ENCODE results near the gene ATG7.
"Not testable (repeated sequence)": the region's sequence is repeated elsewhere in the genome, so short reads cannot be mapped to it uniquely, and the experiment has no call there.

The ATG7 gene

GRCh38 chr3:11523572-11524101 lies 251.4 kb downstream of the ATG7 start:
- no peak for TF ChIP-seq CTCF (IDR thresholded peaks at IDR 0.05; ENCODE audit: low read depth, low read length, missing control alignments)
- no peak for DNase-seq (ENCODE audit: low read depth)
- no peak overlapping the region for H3K4me3 ChIP-seq (ENCODE audit: low read depth, low read length)
- in situ Hi-C loops (cut with HindIII; ENCODE audit: low sequenced_read_pairs) = no loop called here

GRCh38 chr3:11526121-11526520 lies 253.9 kb downstream of the ATG7 start:
- in situ Hi-C loops (cut with HindIII; ENCODE audit: low sequenced_read_pairs); H3K4me3 ChIP-seq (ENCODE audit: low read depth, low read length); DNase-seq (ENCODE audit: low read depth): not testable (repeated sequence)

- in situ Hi-C loops (cut with HindIII; ENCODE audit: low sequenced_read_pairs) = no loop called here
- no peak for TF ChIP-seq CTCF (IDR thresholded peaks at IDR 0.05; ENCODE audit: low read depth, low read length, missing control alignments)
- DNase-seq (ENCODE audit: low read depth) = no peak
- no peak overlapping the region for H3K4me3 ChIP-seq (ENCODE audit: low read depth, low read length)
Measured at GRCh38 chr3:11529281-11529680, 257.1 kb downstream of the ATG7 start.

GRCh38 chr3:11530153-11530721 lies 258.0 kb downstream of the ATG7 start:
- H3K4me3 ChIP-seq (ENCODE audit: low read depth, low read length) = no peak overlapping the region
- peak; percentile 15 for TF ChIP-seq CTCF (IDR thresholded peaks at IDR 0.05; ENCODE audit: low read depth, low read length, missing control alignments)
- in situ Hi-C loops (cut with HindIII; ENCODE audit: low sequenced_read_pairs) = no loop called here
- DNase-seq (ENCODE audit: low read depth) = peak; percentile 96

- DNase-seq (ENCODE audit: low read depth) = peak; percentile 77
- H3K4me3 ChIP-seq (ENCODE audit: low read depth, low read length) = no peak overlapping the region
- no peak for TF ChIP-seq CTCF (IDR thresholded peaks at IDR 0.05; ENCODE audit: low read depth, low read length, missing control alignments)
- in situ Hi-C loops (cut with HindIII; ENCODE audit: low sequenced_read_pairs) = no loop called here
Measured at GRCh38 chr3:11532931-11533391, 260.8 kb downstream of the ATG7 start.

GRCh38 chr3:11534011-11534792 lies 262.0 kb downstream of the ATG7 start:
- no peak overlapping the region for H3K4me3 ChIP-seq (ENCODE audit: low read depth, low read length)
- TF ChIP-seq CTCF (IDR thresholded peaks at IDR 0.05; ENCODE audit: low read depth, low read length, missing control alignments) = no peak
- DNase-seq (ENCODE audit: low read depth) = no peak
- in situ Hi-C loops (cut with HindIII; ENCODE audit: low sequenced_read_pairs) = no loop called here

- no peak for TF ChIP-seq CTCF (IDR thresholded peaks at IDR 0.05; ENCODE audit: low read depth, low read length, missing control alignments)
- in situ Hi-C loops (cut with HindIII; ENCODE audit: low sequenced_read_pairs) = no loop called here
- DNase-seq (ENCODE audit: low read depth) = no peak
- no peak overlapping the region for H3K4me3 ChIP-seq (ENCODE audit: low read depth, low read length)
Measured at GRCh38 chr3:11534793-11535101, 262.6 kb downstream of the ATG7 start.

Data from astrocyte of the cerebellum (primary cell).